Keratinocyte (primary cell): Measurements from ENCODE around the gene VPS13C. TPM values are rescaled to one million over a fixed set of nuclear protein-coding genes. Genes with fewer than 3 reads are reported as not detected.

Experiments
- DNase-seq: peaks from one replicate; pipeline ENCODE4 v3.0.0-alpha.2; 2011; ENCODE audit warnings: low read depth, missing footprints, low spot score
- FAIRE-seq: peaks from 2 replicates; lab custom pipeline; 2011; peaks lifted over from hg19 to GRCh38; lab: Jason Lieb, UNC
- H2AFZ ChIP-seq: 2 replicates; pipeline ENCODE4 v1.6.0; 2012; ENCODE audit warnings: low read length, control low read depth, inconsistent platforms; ENCODE audit not compliant: control insufficient read depth
- H3K27ac ChIP-seq: 2 replicates; pipeline ENCODE4 v1.5.1; 2011; ENCODE audit warnings: low read length; ENCODE audit not compliant: control insufficient read depth, insufficient read depth
- H3K27me3 ChIP-seq: 3 replicates; pipeline ENCODE4 v1.6.0; 2011; ENCODE audit warnings: low read length; ENCODE audit not compliant: control insufficient read depth, insufficient read depth; ENCODE audit errors: extremely low read depth
- H3K36me3 ChIP-seq, 2 experiments: 2 replicates in 1 of 2; 3 replicates in 1 of 2; pipeline ENCODE4 v1.5.1; 2011; ENCODE audit warnings: low read length in 2 of 2, mild to moderate bottlenecking in 1 of 2; ENCODE audit not compliant: control insufficient read depth in 2 of 2, insufficient read depth in 2 of 2; ENCODE audit errors: extremely low read depth in 1 of 2
- H3K4me1 ChIP-seq: 3 replicates; pipeline ENCODE4 v1.5.1; 2011; ENCODE audit warnings: low read length; ENCODE audit not compliant: control insufficient read depth, insufficient read depth; ENCODE audit errors: extremely low read depth
- H3K4me2 ChIP-seq: 3 replicates; pipeline ENCODE4 v1.6.0; 2011; ENCODE audit warnings: low read depth, low read length; ENCODE audit not compliant: control insufficient read depth, insufficient read depth; ENCODE audit errors: extremely low read depth
- H3K4me3 ChIP-seq, 3 experiments: fragments of 200-600 bp in 1 of 3; sonication (generic) in 1 of 3; 2 replicates in 2 of 3; 3 replicates in 1 of 3; pipeline ENCODE4 v1.5.1; 2011 to 2016; ENCODE audit warnings: low read length in 3 of 3, mild to moderate bottlenecking in 3 of 3, control low read depth in 2 of 3, inconsistent platforms in 1 of 3, low read depth in 1 of 3, mixed read lengths in 1 of 3, mixed run types in 1 of 3, moderate library complexity in 1 of 3; ENCODE audit not compliant: control insufficient read depth in 2 of 3, insufficient read depth in 2 of 3; ENCODE audit errors: extremely low read depth in 1 of 3
- H3K79me2 ChIP-seq: 2 replicates; pipeline ENCODE4 v1.6.0; 2012; ENCODE audit warnings: low read length; ENCODE audit not compliant: control insufficient read depth, insufficient read depth
- H3K9ac ChIP-seq: 3 replicates; pipeline ENCODE4 v1.6.0; 2011; ENCODE audit warnings: low read length; ENCODE audit not compliant: control insufficient read depth, insufficient read depth; ENCODE audit errors: extremely low read depth
- H3K9me1 ChIP-seq: 3 replicates; pipeline ENCODE4 v1.6.0; 2011; ENCODE audit warnings: low read length; ENCODE audit not compliant: control insufficient read depth, insufficient read depth; ENCODE audit errors: extremely low read depth
- H3K9me3 ChIP-seq: 2 replicates; pipeline ENCODE4 v1.5.1; 2012; ENCODE audit warnings: low read depth, low read length; ENCODE audit not compliant: control insufficient read depth
- H4K20me1 ChIP-seq: 3 replicates; pipeline ENCODE4 v1.6.0; 2011; ENCODE audit warnings: low read length; ENCODE audit not compliant: control insufficient read depth, insufficient read depth; ENCODE audit errors: extremely low read depth
- CTCF ChIP-seq, 3 experiments: IDR thresholded peaks in 1 of 3; conservative IDR thresholded peaks in 1 of 3; optimal IDR thresholded peaks in 1 of 3; 2 replicates in 2 of 3; 3 replicates in 1 of 3; pipeline versions ENCODE3 to v1.5.1; 2011; ENCODE audit warnings: low read length in 3 of 3, mild to moderate bottlenecking in 3 of 3, moderate library complexity in 2 of 3, control low read depth in 1 of 3, inconsistent platforms in 1 of 3; ENCODE audit not compliant: insufficient read depth in 2 of 3; ENCODE audit errors: extremely low read depth in 1 of 3
- EZH2 ChIP-seq: IDR thresholded peaks from one replicate; pipeline ENCODE4 v1.6.1; 2012; ENCODE audit warnings: inconsistent platforms, mild to moderate bottlenecking, low read length, moderate library complexity
- dilution Hi-C: fragments of 300-500 bp; cut with MboI; formaldehyde crosslinking; loops from one replicate; pipeline ENCODE4 v1.7.0; 2020; ENCODE audit warnings: low sequenced_read_pairs; ENCODE audit not compliant: extremely low pct_ligation_motif_present
- polyA plus RNA-seq, 5 experiments: library from polyadenylated mRNA; depleted of rRNA in 3 of 5; stranded (reverse) in 3 of 5; stranded (forward) in 1 of 5; unstranded in 1 of 5; fragments of >200 nt; gene quantifications; 1 replicate in 1 of 5; 2 replicates in 3 of 5; 3 replicates in 1 of 5; pipeline versions ENCODE4 v1.2.1 to v1.2.3, GENCODE V29; 2011 to 2012; ENCODE audit warnings: missing spikeins in 2 of 5, low read depth in 1 of 5, low replicate concordance in 1 of 5

VPS13C gene
- polyA plus RNA-seq, 1 donor (not counting 4 experiments of a cell fraction or from before 2014, with no cell fraction given) = 13.5 TPM

- H3K4me2 ChIP-seq = peak overlapping the region; percentile 52
- dilution Hi-C loops = no loop called here
- H3K4me3 ChIP-seq = peak overlapping the region in 2 of 3 experiments; percentile 34 to 36
- FAIRE-seq (no peak), DNase-seq (no peak)
- H3K4me1 ChIP-seq = peaks cover 18% of the 10 kb centered on the region
- no peaks in the 10 kb centered on the region for H3K9me1 ChIP-seq
- no peaks in the 10 kb centered on the region for H4K20me1 ChIP-seq
- H3K79me2 ChIP-seq = no peaks in the 10 kb centered on the region
- peak overlapping the region; percentile 16 for H3K9ac ChIP-seq
- no peak overlapping the region for H3K27ac ChIP-seq
- H2AFZ ChIP-seq = no peak overlapping the region
- no peaks in the 10 kb centered on the region for H3K9me3 ChIP-seq
- H3K36me3 ChIP-seq = no peaks in the 10 kb centered on the region
- peaks cover 5% of the 10 kb centered on the region for H3K27me3 ChIP-seq
- TF ChIP-seq EZH2 (no peak), CTCF (optimal IDR thresholded peaks at IDR 0.05 in 1 of 3, IDR thresholded peaks at IDR 0.05 in 1 of 3, conservative IDR thresholded peaks at IDR 0.05 in 1 of 3; ENCODE audit: extremely low read depth in 1 of 3, insufficient read depth in 2 of 3, low read length in 3 of 3) (no peak)
Measured at GRCh38 chr15:62068810-62069167, 8.5 kb upstream of the VPS13C start.

- H3K9ac ChIP-seq = peak overlapping the region; percentile 16
- H3K27ac ChIP-seq = no peak overlapping the region
Measured at GRCh38 chr15:62068071-62068809, 8.0 kb upstream of the VPS13C start.

More at GRCh38 chr15:62068071-62068809, 8.0 kb upstream of the VPS13C start:
- H3K27me3 ChIP-seq = peaks cover 5% of the 10 kb centered on the region
- peak overlapping the region; percentile 32 for H2AFZ ChIP-seq
- no peak for TF ChIP-seq CTCF (optimal IDR thresholded peaks at IDR 0.05 in 1 of 3, IDR thresholded peaks at IDR 0.05 in 1 of 3, conservative IDR thresholded peaks at IDR 0.05 in 1 of 3; ENCODE audit: extremely low read depth in 1 of 3, insufficient read depth in 2 of 3, low read length in 3 of 3)
- peak; percentile 46 for TF ChIP-seq EZH2
- DNase-seq = no peak
- no peaks in the 10 kb centered on the region for H3K9me1 ChIP-seq
- peaks cover 23% of the 10 kb centered on the region for H3K4me1 ChIP-seq
- dilution Hi-C loops = no loop called here
- no peaks in the 10 kb centered on the region for H4K20me1 ChIP-seq
- H3K36me3 ChIP-seq = no peaks in the 10 kb centered on the region
- FAIRE-seq = no peak
- H3K4me2 ChIP-seq = peak overlapping the region; percentile 52
- no peaks in the 10 kb centered on the region for H3K9me3 ChIP-seq
- no peaks in the 10 kb centered on the region for H3K79me2 ChIP-seq
- peak overlapping the region; percentile 22 to 36 (median 34) for H3K4me3 ChIP-seq
